GM19452 (cell line): ENCODE data around the gene MYLK2.
A peak's percentile ranks its signal among the peaks of the same experiment; 100 is the strongest.

Source experiments
- ATAC-seq: cut with Tn5 transposase; IDR thresholded peaks from one replicate; pipeline ENCODE4 v1.9.1; 2021; ENCODE audit not compliant: unreplicated experiment

MYLK2 gene

GRCh38 chr20:31870726-31871617 is 51.8 kb downstream of the MYLK2 start:
- no peak for ATAC-seq

GRCh38 chr20:31871618-31871954 is 52.4 kb downstream of the MYLK2 start:
- ATAC-seq: no peak

GRCh38 chr20:31872406-31872805 is 53.2 kb downstream of the MYLK2 start:
- no peak for ATAC-seq

- no peak for ATAC-seq
Measured at GRCh38 chr20:31875671-31876070, 56.5 kb downstream of the MYLK2 start.

- ATAC-seq: no peak
Measured at GRCh38 chr20:31877684-31878083, 58.5 kb downstream of the MYLK2 start.

- ATAC-seq: peak; percentile 77
Measured at GRCh38 chr20:31879143-31879987, 60.2 kb downstream of the MYLK2 start.

- no peak for ATAC-seq
Measured at GRCh38 chr20:31881945-31882344, 62.8 kb downstream of the MYLK2 start.

GRCh38 chr20:31883829-31884228 is 64.7 kb downstream of the MYLK2 start:
- no peak for ATAC-seq
